AG04450 (cell line): ENCODE data around the gene LILRB1. TPM values are rescaled to one million over a fixed set of nuclear protein-coding genes. Genes with fewer than 3 reads are reported as not detected.
"Not testable (repeated sequence)": the region's sequence is repeated elsewhere in the genome, so short reads cannot be mapped to it uniquely, and the experiment has no call there.

Source experiments
- CTCF ChIA-PET: fragments of 300-600, 350-600 bp; formaldehyde crosslinking; extraction: SDS; loops from one replicate; lab custom pipeline; 2022; ENCODE audit warnings: antibody characterized with exemption, inconsistent platforms; lab: Charles Lee
- POLR2A ChIA-PET: fragments of 350-600 bp; formaldehyde crosslinking; extraction: SDS; loops from one replicate; lab custom pipeline; 2021; ENCODE audit warnings: antibody characterized with exemption, inconsistent platforms; lab: Yijun Ruan, JAX
- DNase-seq: peaks from one replicate; pipeline ENCODE4 v3.0.0-alpha.2; 2011; ENCODE audit warnings: low read depth, low spot score
- H3K27ac ChIP-seq: one replicate; pipeline ENCODE4 v1.5.1; 2012; ENCODE audit warnings: low read depth, low read length, control low read depth
- H3K27me3 ChIP-seq: one replicate; pipeline ENCODE4 v1.6.0; 2012; ENCODE audit warnings: low read length; ENCODE audit not compliant: control insufficient read depth, insufficient read depth
- H3K4me3 ChIP-seq: 2 replicates; pipeline ENCODE4 v1.5.1; 2011; ENCODE audit warnings: mild to moderate bottlenecking, low read depth, low read length, control low read depth
- H3K9me3 ChIP-seq: 2 replicates; pipeline ENCODE4 v1.5.1; 2012; ENCODE audit warnings: low read length; ENCODE audit not compliant: control insufficient read depth, insufficient read depth
- CTCF ChIP-seq: IDR thresholded peaks from 2 replicates; pipeline ENCODE4 v1.5.1; 2011; ENCODE audit warnings: low read depth, low read length, control low read depth, inconsistent platforms
- polyA plus RNA-seq: library from polyadenylated mRNA; depleted of rRNA; stranded (reverse); fragments of >200 nt; gene quantifications from 2 replicates; pipeline ENCODE4 v1.2.3, GENCODE V29; 2011

The LILRB1 gene
- polyA plus RNA-seq, 1 experiment: not detected

- no peak overlapping the region for H3K27ac ChIP-seq
- ChIA-PET CTCF (interaction anchor here (0.6 to 5.2 kb wide), 5 partner anchors 15 to 294 kb away, joined by 3 to 33 read pairs (median 3); no protein-coding TSS in a partner anchor), POLR2A (no interaction called here)
- H3K9me3 ChIP-seq: peaks cover 10% of the 10 kb centered on the region
- no peak overlapping the region for H3K4me3 ChIP-seq
- no peak for TF ChIP-seq CTCF
- no peak for DNase-seq
- H3K27me3 ChIP-seq: no peaks in the 10 kb centered on the region
Observed at GRCh38 chr19:54673222-54673621, 42.9 kb downstream of the LILRB1 start.

- POLR2A ChIA-PET: no interaction called here
- Histone ChIP-seq H3K27ac (no peak overlapping the region), H3K9me3 (peaks cover 10% of the 10 kb centered on the region), H3K4me3 (no peak overlapping the region), H3K27me3 (no peaks in the 10 kb centered on the region)
- no peak for DNase-seq
- peak; percentile 34; the same call in 1 of the 2 replicates for TF ChIP-seq CTCF
- CTCF ChIA-PET: interaction anchor here (1.1 to 5.2 kb wide), 5 partner anchors 14 to 293 kb away, joined by 3 to 33 read pairs (median 4); no protein-coding TSS in a partner anchor
Observed at GRCh38 chr19:54674021-54674617, 43.8 kb downstream of the LILRB1 start.

DNA sequence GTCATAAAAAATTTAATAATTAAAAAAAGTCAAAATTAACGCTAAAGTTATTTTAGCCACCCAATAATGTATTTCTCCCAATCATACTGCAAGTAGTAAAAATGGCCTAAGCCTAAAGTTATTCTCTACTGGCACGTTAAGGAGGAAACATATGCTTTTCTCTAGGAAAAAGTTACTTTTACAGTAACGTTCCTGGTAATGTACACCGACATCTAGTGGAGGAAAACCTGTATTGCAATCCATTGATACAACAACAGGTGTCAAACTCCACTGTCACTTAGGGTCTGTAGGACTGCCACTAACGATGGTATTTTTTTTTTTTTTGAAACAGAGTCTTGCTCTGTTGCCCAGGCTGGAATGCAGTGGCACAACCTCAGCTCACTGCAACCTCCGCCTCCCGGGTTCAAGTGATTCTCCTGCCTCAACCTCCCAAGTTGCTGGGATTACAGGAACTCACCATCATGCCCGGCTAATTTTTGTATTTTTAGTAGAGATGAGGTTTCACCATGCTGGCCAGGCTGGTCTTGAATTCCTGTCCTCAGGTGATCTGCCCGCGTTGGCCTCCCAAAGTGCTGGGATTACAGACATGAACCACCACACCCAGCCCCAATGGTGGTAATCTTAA is 46.0 kb downstream of the LILRB1 start:
- DNase-seq: not testable (repeated sequence)

DNA sequence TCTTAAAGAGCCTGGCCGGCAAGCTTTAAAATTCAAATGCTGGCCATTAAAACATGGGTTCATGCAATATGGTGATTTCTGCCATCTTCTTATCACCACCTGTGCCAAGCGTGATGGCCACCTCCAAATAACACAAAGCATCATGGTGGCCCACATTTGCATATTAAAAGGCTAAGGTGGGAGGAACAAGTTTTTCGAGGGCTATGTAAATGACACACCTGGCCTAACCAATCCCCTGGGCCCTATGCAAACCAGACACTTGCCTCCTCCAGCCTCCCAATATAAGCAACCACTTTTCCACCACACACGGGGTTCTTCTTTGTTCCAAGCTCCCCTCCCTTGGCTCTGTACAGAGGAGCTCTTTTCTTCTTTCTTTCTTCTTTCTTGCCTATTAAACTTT is 46.9 kb downstream of the LILRB1 start:
- ChIA-PET CTCF (interaction anchor here (0.7 to 5.2 kb wide), 3 partner anchors 195 to 199 kb away, joined by 3 to 33 read pairs (median 3); no protein-coding TSS in a partner anchor), POLR2A (no interaction called here)
- no peaks in the 10 kb centered on the region for H3K27me3 ChIP-seq
- H3K27ac ChIP-seq: no peak overlapping the region
- DNase-seq: no peak
- no peak for TF ChIP-seq CTCF
- no peak overlapping the region for H3K4me3 ChIP-seq
- H3K9me3 ChIP-seq: peaks cover 1% of the 10 kb centered on the region

More for the DNA sequence above, 46.0 kb downstream of the LILRB1 start:
- peak; percentile 80 for TF ChIP-seq CTCF
- POLR2A ChIA-PET, H3K4me3 ChIP-seq, H3K27ac ChIP-seq, H3K27me3 ChIP-seq, H3K9me3 ChIP-seq: not testable (repeated sequence)
- CTCF ChIA-PET: interaction anchor here (2.5 to 5.2 kb wide), 2 partner anchors 195 to 198 kb away, joined by 22 to 33 read pairs; no protein-coding TSS in a partner anchor

DNA sequence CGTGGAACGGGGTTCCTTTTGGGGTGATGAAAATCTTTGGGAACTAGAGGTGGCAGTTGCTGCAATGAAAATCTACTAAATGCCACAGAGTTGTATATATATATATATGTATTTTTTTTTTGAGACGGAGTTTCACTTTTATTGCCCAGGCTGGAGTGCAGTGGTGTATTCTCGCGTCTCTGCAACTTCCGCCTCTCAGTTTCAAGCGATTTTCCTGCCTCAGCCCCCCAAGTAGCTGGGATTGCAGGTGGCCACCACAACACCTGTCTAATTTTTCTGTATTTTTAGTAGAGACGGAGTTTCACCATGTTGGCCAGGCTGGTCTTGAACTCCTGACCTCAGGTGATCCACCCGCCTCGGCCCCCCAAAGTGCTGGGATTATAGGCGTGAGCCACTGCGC is 51.3 kb downstream of the LILRB1 start:
- H3K4me3 ChIP-seq, POLR2A ChIA-PET, DNase-seq, CTCF ChIA-PET, H3K27me3 ChIP-seq, H3K27ac ChIP-seq: not testable (repeated sequence)
- peaks cover 18% of the 10 kb centered on the region for H3K9me3 ChIP-seq
